Right lobe of liver (tissue), 6 donors: Measurements from ENCODE around the gene MID1IP1. TPM values are rescaled to one million over a fixed set of nuclear protein-coding genes. Genes with fewer than 3 reads are reported as not detected.
A peak's percentile ranks its signal among the peaks of the same experiment; 100 is the strongest.

Source experiments
- ATAC-seq, 4 donors: fragments of 200-7000 bp; cut with Tn5 transposase; one replicate each; pipeline ENCODE4 v1.9.1; 2020; ENCODE audit warnings: mild to moderate bottlenecking in 4 of 4, moderate library complexity in 4 of 4
- DNase-seq, 3 donors: peaks; one replicate each; pipeline ENCODE4 v3.0.0-alpha.2; 2020
- H3K27ac ChIP-seq, 3 donors: fragments of 200-600 bp; one replicate each; pipeline ENCODE4 v1.8.0; 2022
- H3K27me3 ChIP-seq, 2 donors: fragments of 200-600 bp; one replicate each; pipeline ENCODE4 v1.8.0; 2022
- H3K36me3 ChIP-seq, 4 donors: fragments of 200-600 bp; sonication (generic) in 1 of 4; one replicate each; pipeline versions ENCODE4 v1.5.1 to v1.8.0; 2017 to 2022; ENCODE audit warnings: control low read depth in 1 of 4
- H3K4me1 ChIP-seq, 4 donors: fragments of 200-600 bp; sonication (generic) in 1 of 4; one replicate each; pipeline versions ENCODE4 v1.5.1 to v1.8.0; 2017 to 2022; ENCODE audit warnings: control low read depth in 1 of 4
- H3K4me3 ChIP-seq, 3 donors: fragments of 200-600 bp; one replicate each; pipeline ENCODE4 v1.8.0; 2022
- H3K9me3 ChIP-seq, 4 donors: fragments of 200-600 bp; sonication (generic) in 1 of 4; one replicate each; pipeline versions ENCODE4 v1.5.1 to v1.8.0; 2017 to 2022; ENCODE audit warnings: control low read depth in 1 of 4
- POLR2A ChIP-seq: fragments of 450-650 bp; IDR thresholded peaks from one replicate; pipeline ENCODE4 v1.6.1; 2017; ENCODE audit warnings: antibody characterized with exemption, mild to moderate bottlenecking
- WGBS: methylation state at CpG from one replicate; pipeline ENCODE4 v1.1.6; 2018; ENCODE audit warnings: low coverage, low lambda C conversion rate; ENCODE audit not compliant: insufficient coverage; ENCODE audit errors: missing lambda C conversion rate; 5-methylcytosine and 5-hydroxymethylcytosine counted together
- intact Hi-C, 2 donors: fragments of 100-400 bp; cut with DNase I; formaldehyde crosslinking; loops; one replicate each; pipeline versions ENCODE4 v1.11.2 to v1.14.1; 2022
- total RNA-seq, 6 experiments: library from RNA; depleted of rRNA in 2 of 6; stranded (reverse); fragments of >200 nt in 2 of 6; fragmentation: NEBNext Ultra II Directional in 3 of 6; extraction: Animal tissue kit (Norgen Biotek cat#: 25700) in 3 of 6; gene quantifications; one replicate each; pipeline versions ENCODE4 v1.1.0 to v1.2.4, GENCODE V29; 2016 to 2023
- TF ChIP-seq, protein P1 (sequence below), 4 donors: fragments of 200-600 bp in 3 of 4; fragments of 450-650 bp in 1 of 4; IDR thresholded peaks; one replicate each; pipeline versions ENCODE4 v1.5.1 to v1.8.0; 2016 to 2022; ENCODE audit warnings: antibody characterized with exemption in 4 of 4, mild to moderate bottlenecking in 2 of 4
- donor health status: DM: no; HTN: yes; CAD: no.
- donor health status: DM: no; HTN: no; CAD: no.
- donor health status: DM: no; HTN: no; CAD: no.
- donor health status: DM: no; HTN: yes; CAD: no.
- donor health status: DM: no; HTN: yes; CAD: no.

Gene MID1IP1
- total RNA-seq, 6 experiments from 2014 or later = 18.4 to 59.8 (median 41.2) TPM

DNA sequence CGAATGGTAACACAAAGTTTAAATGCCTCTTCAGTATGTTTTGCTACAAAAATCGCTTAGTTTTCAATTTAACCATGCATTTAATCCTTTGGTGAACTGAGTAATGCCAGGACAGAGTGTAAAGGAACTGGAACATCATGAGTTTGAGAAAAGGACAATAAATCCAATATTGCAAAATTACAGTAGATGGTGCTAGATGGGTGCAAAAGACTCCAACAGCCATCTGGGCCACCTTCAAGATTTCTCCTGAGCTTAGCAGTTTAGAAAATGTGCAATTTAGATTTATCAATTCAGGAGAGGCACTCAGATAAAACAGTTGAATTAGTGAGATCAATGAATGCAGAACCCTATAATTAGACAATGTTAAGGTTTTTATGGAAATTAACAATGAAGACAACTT lies 33.2 kb upstream of the MID1IP1 start:
- no peak overlapping the region for H3K27ac ChIP-seq
- WGBS = 14% methylated on average over 2 of the region's 2 CpGs
- no peaks in the 10 kb centered on the region for H3K9me3 ChIP-seq
- H3K4me1 ChIP-seq = no peaks in the 10 kb centered on the region
- ATAC-seq (peak; percentile 36 to 62 (median 51)), DNase-seq (no peak)
- TF ChIP-seq, protein P1, sequence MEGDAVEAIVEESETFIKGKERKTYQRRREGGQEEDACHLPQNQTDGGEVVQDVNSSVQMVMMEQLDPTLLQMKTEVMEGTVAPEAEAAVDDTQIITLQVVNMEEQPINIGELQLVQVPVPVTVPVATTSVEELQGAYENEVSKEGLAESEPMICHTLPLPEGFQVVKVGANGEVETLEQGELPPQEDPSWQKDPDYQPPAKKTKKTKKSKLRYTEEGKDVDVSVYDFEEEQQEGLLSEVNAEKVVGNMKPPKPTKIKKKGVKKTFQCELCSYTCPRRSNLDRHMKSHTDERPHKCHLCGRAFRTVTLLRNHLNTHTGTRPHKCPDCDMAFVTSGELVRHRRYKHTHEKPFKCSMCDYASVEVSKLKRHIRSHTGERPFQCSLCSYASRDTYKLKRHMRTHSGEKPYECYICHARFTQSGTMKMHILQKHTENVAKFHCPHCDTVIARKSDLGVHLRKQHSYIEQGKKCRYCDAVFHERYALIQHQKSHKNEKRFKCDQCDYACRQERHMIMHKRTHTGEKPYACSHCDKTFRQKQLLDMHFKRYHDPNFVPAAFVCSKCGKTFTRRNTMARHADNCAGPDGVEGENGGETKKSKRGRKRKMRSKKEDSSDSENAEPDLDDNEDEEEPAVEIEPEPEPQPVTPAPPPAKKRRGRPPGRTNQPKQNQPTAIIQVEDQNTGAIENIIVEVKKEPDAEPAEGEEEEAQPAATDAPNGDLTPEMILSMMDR (IDR thresholded peaks at IDR 0.05) = peak; percentile 29 to 39 (median 34)
- TF ChIP-seq POLR2A = no peak
- no peaks in the 10 kb centered on the region for H3K27me3 ChIP-seq
- intact Hi-C loops = no loop called here
- H3K36me3 ChIP-seq = no peaks in the 10 kb centered on the region
- H3K4me3 ChIP-seq = no peak overlapping the region

DNA sequence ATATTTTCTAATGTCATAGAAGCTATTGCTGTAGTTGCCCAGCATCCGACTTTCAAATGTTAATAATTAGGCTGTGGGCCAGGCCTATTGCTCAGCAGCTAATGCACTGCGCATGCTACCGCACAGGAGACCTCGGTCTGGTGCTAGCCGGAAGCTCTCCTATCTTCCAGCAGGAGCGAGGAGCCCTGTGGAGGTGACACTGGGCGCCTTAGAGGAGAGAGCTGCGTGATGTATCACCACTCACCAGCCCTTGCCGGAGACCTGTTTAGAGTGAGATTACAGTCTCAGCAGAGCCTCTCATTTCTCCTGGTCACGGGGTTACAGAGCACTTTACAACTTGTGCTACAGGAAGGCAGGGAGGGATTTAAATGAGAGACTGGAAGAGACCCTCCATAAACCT lies 31.1 kb upstream of the MID1IP1 start:
- H3K36me3 ChIP-seq = no peaks in the 10 kb centered on the region
- TF ChIP-seq, protein P1 (IDR thresholded peaks at IDR 0.05) = no peak
- TF ChIP-seq POLR2A = no peak
- WGBS = 77% methylated on average over 8 of the region's 10 CpGs
- intact Hi-C loops = no loop called here
- H3K4me3 ChIP-seq = no peak overlapping the region
- ATAC-seq (no peak), DNase-seq (no peak)
- H3K27me3 ChIP-seq = no peaks in the 10 kb centered on the region
- no peaks in the 10 kb centered on the region for H3K4me1 ChIP-seq
- H3K9me3 ChIP-seq = no peaks in the 10 kb centered on the region
- no peak overlapping the region for H3K27ac ChIP-seq

DNA sequence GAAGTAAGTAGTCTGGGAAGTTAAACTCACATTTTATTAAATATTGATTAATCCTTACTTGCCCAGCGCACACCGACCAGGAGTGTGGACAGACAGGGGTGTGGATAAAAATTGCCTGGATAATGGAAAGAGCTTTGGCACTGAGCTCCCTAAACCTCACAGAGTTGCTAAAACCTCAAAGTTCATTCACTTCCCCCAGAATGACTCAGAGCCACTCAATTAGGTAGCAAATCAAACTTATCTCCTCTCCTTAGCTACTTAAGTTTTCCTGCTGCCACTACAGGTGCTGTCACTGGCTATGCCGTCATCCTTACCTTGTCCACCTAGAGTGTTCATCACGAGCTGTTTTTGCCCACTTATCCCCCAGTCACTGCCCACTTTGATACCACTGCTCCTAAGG lies 27.0 kb upstream of the MID1IP1 start:
- Histone ChIP-seq H3K36me3 (no peaks in the 10 kb centered on the region), H3K4me1 (no peaks in the 10 kb centered on the region), H3K27ac (no peak overlapping the region), H3K4me3 (no peak overlapping the region), H3K27me3 (no peaks in the 10 kb centered on the region), H3K9me3 (no peaks in the 10 kb centered on the region)
- ATAC-seq (peak in 2 of 4 donors; percentile 43 to 85), DNase-seq (no peak)
- TF ChIP-seq, protein P1 (IDR thresholded peaks at IDR 0.05) = no peak
- no peak for TF ChIP-seq POLR2A
- 47% methylated on average over 4 of the region's 4 CpGs for WGBS
- intact Hi-C loops = no loop called here

DNA sequence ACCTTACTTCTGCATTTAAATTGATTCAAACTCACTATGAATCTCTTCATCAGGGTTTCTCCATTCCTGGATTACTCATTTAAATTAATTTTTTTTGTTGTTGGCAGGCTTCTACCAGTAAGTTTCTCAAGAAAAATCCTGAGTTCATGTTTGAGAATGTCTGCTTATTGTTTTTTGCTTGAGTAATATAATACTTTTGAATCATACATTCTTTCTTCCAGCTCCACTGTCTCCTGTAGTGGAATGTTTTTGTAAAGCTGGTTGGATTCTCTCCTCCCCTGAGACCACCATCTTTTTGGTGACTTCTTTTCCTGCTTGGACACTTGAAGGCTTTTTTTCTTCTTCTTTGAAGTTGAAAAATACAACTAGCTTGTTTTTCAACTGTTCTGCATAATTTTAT lies 4.3 kb upstream of the MID1IP1 start:
- intact Hi-C loops = no loop called here
- no peaks in the 10 kb centered on the region for H3K36me3 ChIP-seq
- H3K27me3 ChIP-seq = no peaks in the 10 kb centered on the region
- no peak for ATAC-seq
- no peak overlapping the region for H3K4me3 ChIP-seq
- H3K9me3 ChIP-seq = no peaks in the 10 kb centered on the region
- H3K4me1 ChIP-seq = no peaks in the 10 kb centered on the region
- H3K27ac ChIP-seq = no peak overlapping the region
- DNase-seq = no peak
- no peak for TF ChIP-seq POLR2A

DNA sequence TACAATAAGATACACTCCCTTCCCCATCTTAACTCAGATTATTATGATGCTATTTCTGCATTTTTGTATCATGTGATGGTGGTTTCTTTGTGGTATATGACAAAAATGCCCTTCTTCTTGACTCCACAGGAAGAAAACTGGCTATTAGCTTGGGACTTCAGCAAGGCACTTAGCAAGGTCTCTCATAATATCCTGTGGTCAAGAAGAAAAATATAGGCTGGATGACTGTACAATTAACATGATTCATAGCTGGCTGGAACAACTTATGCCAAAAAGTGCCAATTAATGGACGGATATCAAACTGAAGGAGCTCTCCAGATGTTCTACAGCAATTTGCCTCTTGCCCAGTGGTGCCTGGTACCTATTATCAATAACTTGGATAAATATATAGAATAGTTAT lies 2.3 kb upstream of the MID1IP1 start:
- Histone ChIP-seq H3K27me3 (no peaks in the 10 kb centered on the region), H3K27ac (no peak overlapping the region), H3K4me3 (no peak overlapping the region), H3K9me3 (no peaks in the 10 kb centered on the region), H3K4me1 (no peaks in the 10 kb centered on the region), H3K36me3 (no peaks in the 10 kb centered on the region)
- DNase-seq = no peak
- WGBS = 70% methylated on average over 1 of the region's 1 CpG
- intact Hi-C loops = no loop called here
- no peak for TF ChIP-seq POLR2A
- TF ChIP-seq, protein P1 (IDR thresholded peaks at IDR 0.05) = no peak
- no peak for ATAC-seq
